GM19239 (cell line): ENCODE results near the gene ATXN1.
A peak's percentile ranks its signal among the peaks of the same experiment; 100 is the strongest.

ENCODE experiments used
- DNase-seq: peaks from one replicate; pipeline ENCODE4 v3.0.0; 2011; ENCODE audit warnings: low spot score; ENCODE audit not compliant: insufficient read length
- FAIRE-seq: peaks from 2 replicates; lab custom pipeline; 2011; peaks lifted over from hg19 to GRCh38; lab: Jason Lieb, UNC

The ATXN1 gene

GRCh38 chr6:16684896-16685554 is 76.2 kb downstream of the ATXN1 start:
- no peak for DNase-seq
- FAIRE-seq = peak; percentile 35

GRCh38 chr6:16684195-16684689 is 77.0 kb downstream of the ATXN1 start:
- FAIRE-seq (peak; percentile 66), DNase-seq (no peak)

- DNase-seq (no peak), FAIRE-seq (no peak)
Observed at GRCh38 chr6:16683641-16684194, 77.5 kb downstream of the ATXN1 start.

- no peak for DNase-seq
- no peak for FAIRE-seq
Observed at GRCh38 chr6:16681260-16681873, 79.9 kb downstream of the ATXN1 start.

GRCh38 chr6:16679050-16679449 is 82.2 kb downstream of the ATXN1 start:
- FAIRE-seq (no peak), DNase-seq (no peak)

- FAIRE-seq (no peak), DNase-seq (no peak)
Observed at GRCh38 chr6:16677458-16677857, 83.8 kb downstream of the ATXN1 start.

GRCh38 chr6:16676978-16677377 is 84.3 kb downstream of the ATXN1 start:
- DNase-seq = no peak
- no peak for FAIRE-seq

- no peak for DNase-seq
- FAIRE-seq = no peak
Observed at GRCh38 chr6:16676376-16676775, 84.9 kb downstream of the ATXN1 start.

GRCh38 chr6:16674801-16675392 is 86.4 kb downstream of the ATXN1 start:
- FAIRE-seq (peak; percentile 48), DNase-seq (no peak)

GRCh38 chr6:16673011-16673797 is 88.1 kb downstream of the ATXN1 start:
- no peak for DNase-seq
- FAIRE-seq = no peak

GRCh38 chr6:16671302-16672289 is 89.7 kb downstream of the ATXN1 start:
- no peak for DNase-seq
- FAIRE-seq = peak; percentile 37

GRCh38 chr6:16670617-16671051 is 90.6 kb downstream of the ATXN1 start:
- FAIRE-seq (no peak), DNase-seq (no peak)

GRCh38 chr6:16670183-16670582 is 91.1 kb downstream of the ATXN1 start:
- DNase-seq (no peak), FAIRE-seq (peak; percentile 82)

GRCh38 chr6:16669227-16669626 is 92.0 kb downstream of the ATXN1 start:
- no peak for FAIRE-seq

GRCh38 chr6:16667509-16667908 is 93.8 kb downstream of the ATXN1 start:
- FAIRE-seq (no peak), DNase-seq (no peak)

More at GRCh38 chr6:16669227-16669626, 92.0 kb downstream of the ATXN1 start:
- DNase-seq = no peak

- no peak for FAIRE-seq
- DNase-seq = no peak
Observed at GRCh38 chr6:16665992-16666391, 95.3 kb downstream of the ATXN1 start.

GRCh38 chr6:16665182-16665581 is 96.1 kb downstream of the ATXN1 start:
- no peak for FAIRE-seq

GRCh38 chr6:16663901-16664300 is 97.4 kb downstream of the ATXN1 start:
- no peak for FAIRE-seq
- DNase-seq = no peak

More at GRCh38 chr6:16665182-16665581, 96.1 kb downstream of the ATXN1 start:
- no peak for DNase-seq

GRCh38 chr6:16660157-16660497 is 101.1 kb downstream of the ATXN1 start:
- FAIRE-seq (peak; percentile 58), DNase-seq (no peak)
